ENCODE results near the gene IFT80.

DNA sequence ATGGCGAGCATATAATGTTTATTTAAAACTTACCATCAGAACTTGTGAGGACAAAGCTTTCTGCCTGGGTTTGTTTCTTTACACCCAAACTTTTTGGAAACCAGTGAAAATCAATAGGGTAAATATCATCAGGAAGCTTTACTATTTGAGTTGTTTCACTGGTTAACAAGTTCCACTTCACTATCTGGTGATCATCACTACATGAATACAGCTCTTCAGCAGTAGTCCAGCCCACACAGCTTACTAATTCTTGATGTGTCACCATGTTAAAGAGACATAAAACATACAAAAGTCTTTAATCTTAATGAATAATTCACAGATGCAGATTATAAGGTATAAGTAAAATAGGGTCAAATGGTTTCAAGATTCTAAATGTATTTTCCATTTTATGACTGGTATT, 17.6 kb downstream of the IFT80 start:
- no peak for TF ChIP-seq EZH2 (IDR thresholded peaks at IDR 0.05; ENCODE audit: low read length)
- TF ChIP-seq, protein P1, sequence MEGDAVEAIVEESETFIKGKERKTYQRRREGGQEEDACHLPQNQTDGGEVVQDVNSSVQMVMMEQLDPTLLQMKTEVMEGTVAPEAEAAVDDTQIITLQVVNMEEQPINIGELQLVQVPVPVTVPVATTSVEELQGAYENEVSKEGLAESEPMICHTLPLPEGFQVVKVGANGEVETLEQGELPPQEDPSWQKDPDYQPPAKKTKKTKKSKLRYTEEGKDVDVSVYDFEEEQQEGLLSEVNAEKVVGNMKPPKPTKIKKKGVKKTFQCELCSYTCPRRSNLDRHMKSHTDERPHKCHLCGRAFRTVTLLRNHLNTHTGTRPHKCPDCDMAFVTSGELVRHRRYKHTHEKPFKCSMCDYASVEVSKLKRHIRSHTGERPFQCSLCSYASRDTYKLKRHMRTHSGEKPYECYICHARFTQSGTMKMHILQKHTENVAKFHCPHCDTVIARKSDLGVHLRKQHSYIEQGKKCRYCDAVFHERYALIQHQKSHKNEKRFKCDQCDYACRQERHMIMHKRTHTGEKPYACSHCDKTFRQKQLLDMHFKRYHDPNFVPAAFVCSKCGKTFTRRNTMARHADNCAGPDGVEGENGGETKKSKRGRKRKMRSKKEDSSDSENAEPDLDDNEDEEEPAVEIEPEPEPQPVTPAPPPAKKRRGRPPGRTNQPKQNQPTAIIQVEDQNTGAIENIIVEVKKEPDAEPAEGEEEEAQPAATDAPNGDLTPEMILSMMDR (optimal IDR thresholded peaks at IDR 0.05 in 1 of 3, IDR thresholded peaks at IDR 0.05 in 1 of 3, conservative IDR thresholded peaks at IDR 0.05 in 1 of 3; ENCODE audit: extremely low read depth in 1 of 3, insufficient read depth in 2 of 3, low read length in 3 of 3): no peak

Data from keratinocyte (primary cell).